Gastrocnemius medialis (tissue), 4 donors: ENCODE measurements around the gene SP8. TPM values are rescaled to one million over a fixed set of nuclear protein-coding genes. Genes with fewer than 3 reads are reported as not detected.

Experiments used
- ATAC-seq, 2 donors: fragments of 150-250 bp; one replicate each; pipeline ENCODE4 v1.9.1; 2016
- DNase-seq, 2 donors: peaks; one replicate each; pipeline ENCODE4 v3.0.0-alpha.2; 2019
- H3K27ac ChIP-seq, 4 donors: fragments of 200-600 bp; sonication (generic); 1 replicate in 1 of 4; 2 replicates in 3 of 4; pipeline ENCODE4 v1.5.1; 2016 to 2018; ENCODE audit warnings: mild to moderate bottlenecking in 2 of 4, moderate library complexity in 1 of 4
- H3K27me3 ChIP-seq, 3 donors: fragments of 200-600 bp; sonication (generic) in 2 of 3; 1 replicate in 1 of 3; 2 replicates in 2 of 3; pipeline versions ENCODE4 v1.5.1 to v1.6.0; 2016 to 2019; ENCODE audit warnings: mild to moderate bottlenecking in 1 of 3, moderate library complexity in 1 of 3
- H3K36me3 ChIP-seq, 2 donors: fragments of 200-600 bp; sonication (generic) in 1 of 2; one replicate each; pipeline ENCODE4 v1.5.1; 2017 to 2018
- H3K4me1 ChIP-seq, 2 donors: fragments of 200-600 bp; sonication (generic) in 1 of 2; one replicate each; pipeline ENCODE4 v1.5.1; 2016 to 2017; ENCODE audit warnings: mild to moderate bottlenecking in 2 of 2
- H3K4me3 ChIP-seq, 4 donors: fragments of 200-600 bp; sonication (generic) in 3 of 4; 1 replicate in 1 of 4; 2 replicates in 3 of 4; pipeline ENCODE4 v1.5.1; 2016 to 2019; ENCODE audit warnings: mild to moderate bottlenecking in 2 of 4
- H3K9me3 ChIP-seq, 3 donors: fragments of 200-600 bp; sonication (generic) in 2 of 3; 1 replicate in 1 of 3; 2 replicates in 2 of 3; pipeline ENCODE4 v1.5.1; 2016 to 2019
- CTCF ChIP-seq, 5 experiments: fragments of 450-650 bp in 3 of 5; fragments of 200-600 bp in 2 of 5; sonication (generic) in 2 of 5; IDR thresholded peaks in 4 of 5; conservative IDR thresholded peaks in 1 of 5; 1 replicate in 4 of 5; 2 replicates in 1 of 5; pipeline ENCODE4 v1.5.1; 2016 to 2019; ENCODE audit warnings: antibody characterized with exemption in 5 of 5, mild to moderate bottlenecking in 3 of 5, moderate library complexity in 3 of 5
- POLR2A ChIP-seq, 2 donors: fragments of 450-650 bp; IDR thresholded peaks; one replicate each; pipeline ENCODE4 v1.6.1; 2017; ENCODE audit warnings: antibody characterized with exemption in 2 of 2, mild to moderate bottlenecking in 2 of 2, moderate library complexity in 2 of 2
- in situ Hi-C, 4 donors: fragments of 200-750 bp; cut with MboI; loops; one replicate each; pipeline versions ENCODE4 v1.15.0 to v1.8.0; 2017; ENCODE audit warnings: low sequenced_read_pairs in 4 of 4
- intact Hi-C: fragments of 100-400 bp; cut with DNase I; formaldehyde crosslinking; loops from one replicate; pipeline ENCODE4 v1.15.1; 2023; ENCODE audit warnings: low total_unique reads
- total RNA-seq, 4 donors: library from RNA; depleted of rRNA; stranded (reverse); fragments of >200 nt; gene quantifications; one replicate each; pipeline versions ENCODE4 v1.1.0 to v1.2.3, GENCODE V29; 2016

Gene SP8
- total RNA-seq, 4 donors from 2014 or later: not detected

- H3K9me3 ChIP-seq: no peaks in the 10 kb centered on the region
- H3K27me3 ChIP-seq: peaks cover 82 to 97% (median 95%) of the 10 kb centered on the region in 3 donors
- intact Hi-C loops: loop anchor here (10.0 kb wide), 1 partner anchor 727 kb away; no protein-coding TSS in a partner anchor
- peak overlapping the region in 2 of 4 donors; percentile 24 to 32 for H3K4me3 ChIP-seq
- no peak for DNase-seq
- peak in 1 of 2 donors; percentile 66 for ATAC-seq
- TF ChIP-seq CTCF (IDR thresholded peaks at IDR 0.05 in 4 of 5, conservative IDR thresholded peaks at IDR 0.05 in 1 of 5) (peak in 3 of 5 experiments; percentile 20 to 60 (median 35)), POLR2A (IDR thresholded peaks at IDR 0.05) (no peak)
- in situ Hi-C loops: no loop called here
- no peaks in the 10 kb centered on the region for H3K36me3 ChIP-seq
- peaks cover 0 to 2% of the 10 kb centered on the region in 2 donors for H3K4me1 ChIP-seq
- no peak overlapping the region for H3K27ac ChIP-seq
Measured at GRCh38 chr7:20778063-20778721, 8.5 kb downstream of the SP8 start.

- in situ Hi-C loops: no loop called here
- peak overlapping the region in 2 of 4 donors; percentile 24 to 32 for H3K4me3 ChIP-seq
- H3K27me3 ChIP-seq: peaks cover 79 to 95% (median 94%) of the 10 kb centered on the region in 3 donors
- peak in 1 of 2 donors; percentile 27 for ATAC-seq
- no peaks in the 10 kb centered on the region for H3K9me3 ChIP-seq
- intact Hi-C loops: loop anchor here (10.0 kb wide), 1 partner anchor 727 kb away; no protein-coding TSS in a partner anchor
- TF ChIP-seq CTCF (IDR thresholded peaks at IDR 0.05 in 4 of 5, conservative IDR thresholded peaks at IDR 0.05 in 1 of 5): no peak
- TF ChIP-seq POLR2A (IDR thresholded peaks at IDR 0.05): no peak
- DNase-seq: no peak
- H3K4me1 ChIP-seq: peaks cover 0 to 2% of the 10 kb centered on the region in 2 donors
- H3K36me3 ChIP-seq: no peaks in the 10 kb centered on the region
- no peak overlapping the region for H3K27ac ChIP-seq
Measured at GRCh38 chr7:20777377-20778062, 9.2 kb downstream of the SP8 start.

- no peaks in the 10 kb centered on the region for H3K36me3 ChIP-seq
- H3K27ac ChIP-seq: no peak overlapping the region
- H3K9me3 ChIP-seq: no peaks in the 10 kb centered on the region
- H3K4me3 ChIP-seq: no peak overlapping the region
- H3K27me3 ChIP-seq: peaks cover 81 to 92% (median 92%) of the 10 kb centered on the region in 3 donors
- H3K4me1 ChIP-seq: peaks cover 0 to 2% of the 10 kb centered on the region in 2 donors
- intact Hi-C loops: loop anchor here (10.0 kb wide), 1 partner anchor 728 kb away; no protein-coding TSS in a partner anchor
- TF ChIP-seq CTCF (IDR thresholded peaks at IDR 0.05 in 4 of 5, conservative IDR thresholded peaks at IDR 0.05 in 1 of 5): no peak
- TF ChIP-seq POLR2A (IDR thresholded peaks at IDR 0.05): no peak
- no peak for DNase-seq
- no peak for ATAC-seq
- in situ Hi-C loops: no loop called here
Measured at GRCh38 chr7:20776942-20777341, 9.7 kb downstream of the SP8 start.

- H3K36me3 ChIP-seq: no peaks in the 10 kb centered on the region
- in situ Hi-C loops: no loop called here
- H3K27me3 ChIP-seq: peaks cover 81 to 87% (median 86%) of the 10 kb centered on the region in 3 donors
- no peaks in the 10 kb centered on the region for H3K9me3 ChIP-seq
- DNase-seq (no peak), ATAC-seq (no peak)
- TF ChIP-seq CTCF (IDR thresholded peaks at IDR 0.05 in 4 of 5, conservative IDR thresholded peaks at IDR 0.05 in 1 of 5) (no peak), POLR2A (IDR thresholded peaks at IDR 0.05) (no peak)
- H3K4me1 ChIP-seq: peaks cover 0 to 2% of the 10 kb centered on the region in 2 donors
- intact Hi-C loops: loop anchor here (10.0 kb wide), 1 partner anchor 728 kb away; no protein-coding TSS in a partner anchor
- no peak overlapping the region for H3K4me3 ChIP-seq
- no peak overlapping the region for H3K27ac ChIP-seq
Measured at GRCh38 chr7:20776214-20776911, 10.3 kb downstream of the SP8 start.
